NCI-H1048 (cell line): ENCODE data around the gene ARHGAP4.

Experiments
- DNase-seq: peaks from one replicate; lab custom pipeline; 2025; lab: John Stamatoyannopoulos, UW

The ARHGAP4 gene

GRCh38 chrX:153925739-153926551, at the start of gene ARHGAP4:
TSS of gene ARHGAP4 (minus strand) at chrX:153926264. CDS start at chrX:153926202, 62 bp downstream.
- DNase-seq = no peak

DNA sequence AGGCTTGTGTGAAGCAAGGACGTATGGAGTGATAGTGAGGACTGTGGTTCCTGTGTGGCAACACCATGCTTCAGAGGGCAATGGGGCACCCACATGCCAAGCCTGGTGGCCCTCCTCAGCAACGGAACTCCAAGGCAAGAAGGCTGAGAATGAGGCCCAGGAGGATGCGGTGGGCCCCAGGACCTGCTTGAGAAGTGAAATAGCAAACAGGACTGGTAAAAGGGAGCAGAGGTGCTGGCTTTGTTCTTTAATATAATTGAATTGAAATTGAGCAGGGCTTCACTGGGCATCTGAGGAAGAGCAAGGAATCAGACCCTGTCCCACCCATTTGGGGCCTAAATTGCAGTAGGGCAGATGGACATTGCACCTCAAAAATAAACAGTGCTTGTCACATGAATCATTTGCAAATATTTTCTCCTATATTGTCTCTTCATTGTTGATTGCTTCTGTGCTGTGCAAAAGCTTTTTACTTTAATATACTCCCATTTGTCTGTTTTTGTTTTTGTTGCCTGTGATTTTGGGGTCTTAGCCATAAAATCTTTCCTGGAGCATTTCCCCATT, 48.7 kb upstream of the ARHGAP4 start:
- DNase-seq = no peak

GRCh38 chrX:153974003-153974725, 48.1 kb upstream of the ARHGAP4 start:
- DNase-seq = no peak

GRCh38 chrX:153973127-153974002, 47.3 kb upstream of the ARHGAP4 start:
- no peak for DNase-seq

DNA sequence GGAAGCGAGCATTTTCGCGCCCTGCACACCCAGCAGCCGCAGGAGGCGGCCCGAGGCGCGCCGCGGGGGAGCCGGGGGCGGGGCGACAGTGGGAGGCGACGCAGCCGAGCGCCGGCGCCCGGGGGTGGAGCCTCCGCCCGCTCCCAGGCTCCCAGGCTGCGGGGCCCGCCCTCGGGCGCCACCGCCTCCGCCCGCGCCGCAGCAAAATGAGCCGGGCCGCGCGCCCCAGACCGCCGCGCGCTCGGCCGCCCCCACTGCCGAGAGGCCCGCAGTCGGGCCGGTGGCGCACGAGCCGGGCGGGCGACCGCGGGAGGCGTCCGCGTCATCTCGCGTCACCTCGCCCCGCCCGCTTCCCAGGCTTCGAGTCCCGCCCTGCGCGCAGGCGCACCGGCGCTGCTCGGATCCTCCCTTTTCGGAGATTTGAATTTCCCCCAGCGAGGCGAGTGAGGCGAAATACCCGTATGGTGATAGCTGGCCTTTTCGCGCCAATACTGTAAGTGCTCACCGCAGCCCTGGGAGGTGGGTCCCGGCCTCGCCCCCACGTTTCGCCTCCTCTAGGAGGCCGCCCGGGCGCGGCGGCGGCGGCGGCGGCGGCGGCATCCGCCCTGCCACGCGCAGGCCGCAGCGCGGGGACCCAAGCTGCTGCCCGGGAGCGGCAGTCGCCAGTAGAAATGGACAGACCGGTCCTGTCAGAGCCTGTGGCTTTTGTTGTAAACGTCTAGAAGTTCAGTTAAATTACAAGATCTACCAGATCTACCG, 46.5 kb upstream of the ARHGAP4 start, which contains the start of gene TMEM187:
Gene TMEM187 (plus strand): TSS at position 387 of the 759 bp plus-strand sequence. CDS start 9,309 bp downstream, outside the sequence.
- peak; percentile 67 for DNase-seq

DNA sequence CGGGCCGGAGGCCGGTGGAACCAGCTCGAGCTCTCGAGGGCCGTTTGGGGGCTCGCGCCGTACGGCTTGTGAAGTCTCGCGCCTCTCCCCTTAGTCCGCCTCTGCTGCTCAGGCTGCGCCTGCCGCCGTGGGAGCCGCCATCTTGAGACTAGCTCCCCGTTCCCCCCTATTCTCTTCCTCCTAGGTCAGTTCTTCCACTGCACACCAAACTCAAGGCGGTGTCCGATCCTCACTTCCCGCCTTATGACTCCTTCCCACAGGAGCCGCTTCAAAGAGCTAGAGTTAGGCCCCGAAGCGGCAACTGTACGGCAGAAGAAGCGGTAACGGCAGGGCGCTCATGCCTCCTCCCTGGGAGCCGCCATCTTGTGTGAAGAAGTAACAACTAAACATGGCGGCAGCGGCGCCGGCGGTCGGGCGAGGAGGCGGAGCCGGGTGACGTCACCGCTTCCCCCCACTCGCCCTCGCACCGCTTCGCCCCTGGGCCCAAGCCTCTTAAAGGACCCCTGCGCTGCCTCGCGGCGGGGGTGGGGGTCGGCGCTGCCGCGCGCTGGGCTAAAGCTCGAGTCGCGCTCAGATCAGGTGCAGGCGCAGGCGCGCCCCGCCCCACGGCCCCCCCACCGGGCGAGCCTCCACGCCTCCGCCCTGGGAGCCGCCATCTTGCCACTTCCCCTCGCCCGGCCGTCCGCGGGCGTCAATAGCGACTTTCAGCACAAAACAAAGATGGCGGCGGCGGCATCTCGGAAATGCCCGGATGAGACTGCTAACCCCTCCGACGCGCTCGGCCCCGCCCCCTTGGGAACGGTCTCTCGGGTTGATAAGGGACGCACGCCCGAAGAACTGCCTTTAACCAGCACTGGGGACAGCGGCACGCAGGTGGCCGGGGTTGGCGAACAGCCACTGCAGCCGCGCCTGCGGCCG, 45.6 kb upstream of the ARHGAP4 start, which contains the start of gene HCFC1:
Gene HCFC1 (minus strand): TSS at position 369 of the 918 bp plus-strand sequence. CDS start 978 bp downstream, outside the sequence.
- DNase-seq = peak; percentile 36

- peak; percentile 15 for DNase-seq
These were observed 45.0 kb upstream of the ARHGAP4 start for GRCh38 chrX:153971124-153971449.

DNA sequence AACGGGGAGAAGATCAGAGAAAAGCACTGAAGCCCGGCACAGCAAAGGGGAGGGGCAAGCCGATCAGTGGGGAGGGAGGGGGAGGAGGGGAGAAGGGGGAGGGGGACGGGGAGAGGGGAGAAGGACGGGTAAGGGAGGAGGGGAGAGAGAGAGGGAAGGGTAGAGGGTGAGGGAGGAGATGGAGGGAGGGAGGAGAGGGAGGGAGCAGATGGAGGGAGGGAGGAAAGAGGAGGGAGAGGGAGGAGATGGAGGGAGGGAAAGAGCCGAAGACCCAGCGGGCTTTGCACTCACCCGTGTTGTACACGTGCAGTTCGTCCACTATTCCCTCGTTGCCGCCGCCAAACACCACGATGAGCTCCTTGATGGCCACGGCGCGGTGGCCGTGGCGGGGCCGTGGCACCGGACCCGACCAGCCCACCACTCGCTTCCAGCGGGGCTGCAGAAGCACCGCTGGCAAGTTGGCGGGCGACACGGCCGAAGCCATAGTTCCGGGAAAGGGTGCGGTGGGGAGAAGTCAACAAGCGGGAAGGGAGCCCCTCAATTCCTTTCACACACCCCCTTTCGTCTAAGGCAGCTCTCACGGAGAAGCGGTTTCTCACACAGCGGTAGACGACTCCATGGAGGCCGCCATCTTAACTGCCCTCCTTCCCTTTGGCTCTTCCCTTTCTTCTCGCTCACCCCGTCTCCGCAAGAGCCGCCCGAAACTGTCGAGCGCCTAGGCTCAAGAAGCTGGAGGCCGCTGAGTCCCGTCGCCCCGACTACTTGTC, 44.5 kb upstream of the ARHGAP4 start:
- DNase-seq = no peak

GRCh38 chrX:153969904-153970356, 43.9 kb upstream of the ARHGAP4 start:
- no peak for DNase-seq

GRCh38 chrX:153969125-153969903, 43.2 kb upstream of the ARHGAP4 start:
- DNase-seq = no peak

DNA sequence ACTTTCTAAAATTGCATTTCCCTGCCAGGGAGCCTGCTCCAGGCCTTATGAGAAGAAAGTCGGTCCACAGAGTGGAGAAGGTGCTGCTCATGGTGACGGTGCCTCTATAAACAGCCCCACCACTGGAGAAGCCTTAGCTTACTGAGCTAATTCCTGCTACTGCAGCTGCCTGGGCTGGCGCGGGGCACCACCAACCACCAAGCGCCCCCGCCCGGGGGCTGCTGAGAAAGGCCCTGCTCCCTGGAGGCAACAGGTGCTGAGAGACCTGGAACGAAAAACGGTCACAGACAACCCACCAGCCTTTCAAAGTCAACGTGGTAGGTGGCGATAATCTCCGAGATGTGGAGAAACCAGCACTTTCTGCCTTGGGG, 42.7 kb upstream of the ARHGAP4 start:
- no peak for DNase-seq

GRCh38 chrX:153968255-153968654, 42.2 kb upstream of the ARHGAP4 start:
- no peak for DNase-seq

GRCh38 chrX:153967536-153968224, 41.6 kb upstream of the ARHGAP4 start:
- DNase-seq = no peak

- no peak for DNase-seq
These were observed 40.9 kb upstream of the ARHGAP4 start for GRCh38 chrX:153966841-153967535.

DNA sequence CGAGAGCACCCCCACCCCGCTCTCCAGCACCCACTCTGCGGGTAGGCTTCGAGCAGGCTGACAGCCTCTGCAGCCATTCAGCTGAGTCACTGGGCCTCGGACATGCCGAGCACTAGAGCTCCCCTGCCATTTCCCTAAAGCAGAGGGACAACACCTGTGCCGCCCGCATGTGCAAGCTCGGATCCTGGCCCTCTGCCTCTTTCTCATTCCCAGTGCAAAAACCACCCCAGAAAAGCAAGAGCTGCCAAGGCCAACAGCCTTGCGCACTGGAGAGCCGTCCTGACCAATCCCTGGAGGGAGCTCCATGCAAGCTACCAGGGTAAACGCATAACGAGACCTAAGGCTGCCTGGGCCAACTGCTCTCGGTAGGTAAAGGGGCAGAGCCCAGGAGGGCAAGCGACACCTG, 40.2 kb upstream of the ARHGAP4 start:
- no peak for DNase-seq

DNA sequence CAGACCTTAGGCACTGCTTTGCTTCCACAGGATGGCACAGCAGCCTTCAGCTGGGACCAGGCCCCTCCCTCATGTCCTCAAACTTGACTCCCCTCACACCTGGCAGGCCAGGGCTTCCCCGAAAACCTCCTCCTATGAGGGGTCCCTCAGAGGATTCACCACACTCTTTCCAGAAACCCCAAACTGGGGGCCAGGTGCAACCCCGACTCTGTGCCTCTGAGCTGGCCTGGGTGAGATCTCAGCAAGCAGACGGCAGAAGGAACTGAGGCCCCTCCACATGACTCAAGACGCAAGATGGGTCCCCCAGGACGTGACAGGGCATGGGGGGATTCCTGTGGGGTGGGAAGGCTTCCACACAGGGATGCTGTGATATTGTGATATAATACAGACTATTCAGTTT, 39.3 kb upstream of the ARHGAP4 start:
- no peak for DNase-seq

GRCh38 chrX:153964105-153964504, 38.0 kb upstream of the ARHGAP4 start:
- DNase-seq = no peak
